Measurements from ENCODE around the gene PTPMT1. TPM values are rescaled to one million over a fixed set of nuclear protein-coding genes. Genes with fewer than 3 reads are reported as not detected.
"Not testable (repeated sequence)": the region's sequence is repeated elsewhere in the genome, so short reads cannot be mapped to it uniquely, and the experiment has no call there.

PTPMT1 gene, protein sequence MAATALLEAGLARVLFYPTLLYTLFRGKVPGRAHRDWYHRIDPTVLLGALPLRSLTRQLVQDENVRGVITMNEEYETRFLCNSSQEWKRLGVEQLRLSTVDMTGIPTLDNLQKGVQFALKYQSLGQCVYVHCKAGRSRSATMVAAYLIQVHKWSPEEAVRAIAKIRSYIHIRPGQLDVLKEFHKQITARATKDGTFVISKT
- total RNA-seq (10 to 100 TPM; 19.1 to 22.2 TPM), polyA plus RNA-seq (10 to 100 TPM; 58.7 to 73.3 (median 71.0) TPM), total RNA-seq (4.9 to 8.3 (median 6.7) reads per million in 6 experiments)

DNA sequence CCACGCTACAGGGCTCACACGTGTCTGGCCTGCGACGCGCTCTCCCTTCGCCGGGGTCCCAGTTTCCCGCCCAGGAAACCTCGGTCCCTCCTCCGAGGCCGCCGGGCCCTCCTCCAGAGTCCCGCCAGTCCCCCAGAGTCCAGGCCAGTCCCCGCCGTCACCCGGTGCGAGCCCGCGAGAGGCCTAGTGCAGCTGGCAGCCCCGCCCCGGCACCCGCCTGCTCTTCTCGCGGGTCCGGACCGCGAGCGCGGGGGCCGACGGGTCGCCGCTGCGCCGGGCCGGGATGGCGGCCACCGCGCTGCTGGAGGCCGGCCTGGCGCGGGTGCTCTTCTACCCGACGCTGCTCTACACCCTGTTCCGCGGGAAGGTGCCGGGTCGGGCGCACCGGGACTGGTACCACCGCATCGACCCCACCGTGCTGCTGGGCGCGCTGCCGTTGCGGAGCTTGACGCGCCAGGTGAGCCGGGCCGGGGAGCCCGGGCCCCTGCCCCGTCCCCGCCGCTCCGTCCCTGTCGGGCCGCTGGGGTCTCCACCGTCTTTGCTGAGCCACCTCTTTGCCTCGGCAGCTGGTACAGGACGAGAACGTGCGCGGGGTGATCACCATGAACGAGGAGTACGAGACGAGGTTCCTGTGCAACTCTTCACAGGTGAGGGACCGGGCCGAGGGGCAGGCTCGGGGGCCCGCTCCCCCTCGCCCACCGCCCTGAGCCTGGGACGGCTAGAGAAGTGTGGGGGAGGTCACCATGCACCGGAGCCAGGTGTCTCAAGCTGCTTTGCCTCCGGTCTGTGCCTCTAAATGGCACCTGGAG, at the start of gene PTPMT1:
Gene PTPMT1 (plus strand): TSS at position 260 of the 809 bp plus-strand sequence. CDS start 24 bp downstream, at position 284.
- H3K4me1 Mint-ChIP-seq, result peaks cover 7 to 39% (median 21%) of the 10 kb centered on the region in 4 donors
- H3K36me3 Mint-ChIP-seq, result peaks cover 0 to 13% (median 3%) of the 10 kb centered on the region in 3 donors
- peak within 1 kb of the TSS; percentile 80 to 90 (median 83) for H3K4me3 Mint-ChIP-seq
- DNase-seq (peak; percentile 38 to 78 (median 55)), ATAC-seq (peak; percentile 88 to 89)
- H3K27me3 Mint-ChIP-seq, result no peaks in the 10 kb centered on the region
- no peaks in the 10 kb centered on the region for H3K9me3 Mint-ChIP-seq
- H3K27ac Mint-ChIP-seq, result peak within 1 kb of the TSS; percentile 57 to 93 (median 86)
- POLR2A ChIA-PET, result interaction anchor here (0.5 to 4.9 kb wide), 7 partner anchors 8 to 284 kb away, joined by 3 to 38 read pairs (median 6); partner anchors contain the start of genes CELF1, KBTBD4 and NDUFS3

DNA sequence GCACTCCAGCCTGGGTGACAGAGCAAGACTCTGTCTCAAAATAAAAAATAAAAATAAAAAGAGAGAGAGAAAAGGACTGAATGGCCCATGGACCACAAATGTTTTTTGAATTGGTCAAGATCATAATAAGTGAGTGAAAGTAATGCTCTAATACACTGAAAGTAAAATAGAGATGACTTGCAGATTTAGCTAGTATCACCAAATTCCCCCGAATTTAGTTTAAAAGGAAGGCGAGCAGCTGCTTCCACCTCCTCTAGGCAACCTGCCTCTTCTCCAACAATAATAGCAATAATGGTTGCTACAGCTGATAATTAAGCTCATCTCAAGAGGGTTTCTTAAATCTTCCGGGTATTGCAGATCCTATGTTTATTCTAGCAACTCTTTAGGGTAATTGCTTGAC, 49.2 kb upstream of the PTPMT1 start:
- H3K27ac Mint-ChIP-seq, result peak overlapping the region in 4 of 10 donors; percentile 2 to 76 (median 31)
- peaks cover 28 to 90% (median 70%) of the 10 kb centered on the region in 4 donors for H3K4me1 Mint-ChIP-seq
- no peaks in the 10 kb centered on the region for H3K27me3 Mint-ChIP-seq
- H3K9me3 Mint-ChIP-seq, result no peaks in the 10 kb centered on the region
- ATAC-seq, result no peak
- DNase-seq, result no peak
- H3K36me3 Mint-ChIP-seq, result peaks cover 0 to 35% (median 2%) of the 10 kb centered on the region in 3 donors
- peak overlapping the region in 2 of 10 donors; percentile 9 to 14 for H3K4me3 Mint-ChIP-seq
- POLR2A ChIA-PET, result interaction anchor here (0.6 kb wide), 1 partner anchor 34 kb away, joined by 3 read pairs; no protein-coding TSS in a partner anchor

DNA sequence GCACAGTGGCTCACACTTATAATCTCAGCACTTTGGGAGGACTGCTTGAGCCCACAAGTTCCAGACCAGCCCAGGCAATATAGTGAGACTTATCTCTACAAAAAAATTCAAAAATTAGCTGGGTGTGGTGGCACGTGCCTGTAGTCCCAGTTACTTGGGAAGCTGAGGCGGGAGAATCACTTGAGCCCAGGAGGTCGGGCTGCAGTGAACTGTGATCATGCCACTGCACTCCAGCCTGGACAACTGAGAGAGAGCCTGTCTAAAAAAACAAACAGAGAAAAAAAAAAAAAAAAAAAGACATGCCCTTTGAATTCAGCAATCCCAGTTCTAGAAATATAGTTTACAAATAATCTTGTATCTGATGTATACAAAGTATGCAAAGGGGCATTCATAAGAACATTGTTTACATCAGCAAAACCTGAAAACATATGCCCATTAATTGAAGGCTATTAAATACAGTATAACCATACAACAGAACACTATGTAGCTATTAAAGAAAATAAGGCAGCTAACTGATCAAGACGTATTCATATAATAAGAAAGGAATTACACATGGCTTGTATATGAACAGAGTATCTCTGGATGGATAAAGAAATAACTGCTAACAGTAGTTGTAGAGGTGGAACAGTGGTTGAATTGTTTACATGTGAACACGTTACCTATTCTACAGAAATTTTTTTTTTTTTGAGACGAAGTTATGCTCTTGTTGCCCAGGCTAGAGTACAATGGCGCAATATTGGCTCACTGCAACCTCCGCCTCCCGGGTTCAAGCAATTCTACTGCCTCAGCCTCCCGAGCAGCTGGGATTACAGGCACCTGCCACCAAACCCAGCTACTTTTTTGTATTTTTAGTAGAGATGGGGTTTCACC, 48.2 kb upstream of the PTPMT1 start:
- H3K4me1 Mint-ChIP-seq, result peaks cover 28 to 90% (median 69%) of the 10 kb centered on the region in 4 donors
- POLR2A ChIA-PET, result no interaction called here
- no peaks in the 10 kb centered on the region for H3K9me3 Mint-ChIP-seq
- H3K4me3 Mint-ChIP-seq, result peak overlapping the region in 2 of 10 donors; percentile 6 to 22
- DNase-seq (no peak), ATAC-seq (no peak)
- H3K36me3 Mint-ChIP-seq, result peaks cover 0 to 28% (median 2%) of the 10 kb centered on the region in 3 donors
- H3K27ac Mint-ChIP-seq, result peak overlapping the region in 4 of 10 donors; percentile 37 to 84 (median 68)
- no peaks in the 10 kb centered on the region for H3K27me3 Mint-ChIP-seq

DNA sequence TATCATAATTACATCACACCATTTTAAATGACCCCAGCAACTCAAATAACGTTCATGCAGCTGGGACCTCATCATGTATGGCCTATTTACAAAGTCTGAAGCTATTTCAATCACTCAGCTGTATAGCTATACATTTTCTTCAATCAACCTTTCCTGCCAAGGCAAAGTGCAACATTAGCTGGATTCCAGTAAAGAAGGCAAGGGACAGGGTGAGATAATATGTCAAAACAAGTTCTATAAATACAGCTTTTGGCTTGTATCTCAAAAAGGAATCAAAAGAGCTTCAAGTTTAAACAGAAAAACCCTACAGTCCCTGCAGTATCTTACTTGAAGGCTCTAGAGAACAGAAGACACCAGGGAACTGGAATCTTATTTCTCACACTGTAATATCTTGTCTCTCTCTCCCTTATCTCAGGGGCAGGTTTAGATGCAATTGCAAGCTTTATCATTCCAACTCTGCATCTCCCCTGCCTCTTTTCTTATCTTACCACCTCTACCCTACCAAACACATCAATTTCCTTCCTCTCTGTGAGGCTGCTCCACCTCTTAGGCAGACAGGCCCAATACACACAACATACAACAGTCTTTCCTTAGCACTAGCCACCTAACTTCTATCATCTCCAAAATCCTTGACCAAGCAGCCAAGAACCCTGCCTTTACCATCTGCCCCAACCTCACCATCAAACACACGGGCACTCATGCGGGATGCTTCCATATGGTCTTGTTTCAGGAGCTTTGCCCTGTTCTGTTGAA, 47.0 kb upstream of the PTPMT1 start:
- Mint-ChIP-seq H3K36me3 (peaks cover 0 to 30% (median 2%) of the 10 kb centered on the region in 3 donors), H3K4me1 (peaks cover 33 to 91% (median 72%) of the 10 kb centered on the region in 4 donors), H3K4me3 (peak overlapping the region in 9 of 10 donors; percentile 7 to 57 (median 37)), H3K27ac (peak overlapping the region; percentile 39 to 88 (median 78)), H3K9me3 (no peaks in the 10 kb centered on the region), H3K27me3 (no peaks in the 10 kb centered on the region)
- POLR2A ChIA-PET, result no interaction called here
- ATAC-seq, result peak; percentile 20 to 38
- peak in 1 of 10 donors; percentile 9 for DNase-seq

DNA sequence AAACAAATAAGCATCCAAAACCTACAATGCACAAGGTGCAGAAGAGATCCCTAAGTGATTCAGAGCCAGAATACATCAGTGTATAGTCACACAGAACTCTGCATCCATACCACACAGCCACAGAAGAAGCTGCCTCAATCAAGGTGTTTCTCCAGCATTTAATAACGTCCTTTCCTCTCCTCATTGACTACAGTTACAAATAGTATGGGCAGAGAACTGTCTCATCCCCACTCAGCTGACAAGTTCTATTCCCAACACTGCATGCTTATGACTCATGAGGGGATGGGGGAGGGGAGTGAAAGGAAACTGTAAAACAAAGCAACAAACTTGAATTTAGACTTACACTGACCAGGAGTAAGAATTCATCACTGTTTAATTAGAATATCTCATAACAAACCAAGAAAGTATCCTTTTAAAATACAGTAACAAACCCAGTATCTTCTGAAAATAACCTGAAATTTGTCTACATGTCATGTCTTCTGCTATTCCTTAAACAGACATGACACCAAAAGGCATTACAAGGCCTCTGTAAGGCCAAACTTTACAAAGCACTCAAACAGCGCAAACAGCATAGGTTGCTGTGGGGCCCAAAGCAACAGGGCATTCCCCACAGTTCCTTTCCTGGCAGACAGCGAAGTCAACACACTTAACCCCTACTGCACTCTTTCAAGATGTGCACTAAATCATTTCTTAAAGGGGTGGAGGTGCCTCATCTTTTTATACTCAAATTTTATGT, 41.7 kb upstream of the PTPMT1 start:
- Mint-ChIP-seq H3K27me3 (no peaks in the 10 kb centered on the region), H3K36me3 (peaks cover 0 to 31% (median 2%) of the 10 kb centered on the region in 3 donors), H3K4me1 (peaks cover 35 to 87% (median 69%) of the 10 kb centered on the region in 4 donors), H3K27ac (peak overlapping the region; percentile 86 to 97 (median 93)), H3K9me3 (no peaks in the 10 kb centered on the region), H3K4me3 (peak overlapping the region; percentile 43 to 87 (median 73))
- ATAC-seq (peak; percentile 83 to 85), DNase-seq (peak in 9 of 10 donors; percentile 22 to 69 (median 49))
- POLR2A ChIA-PET, result interaction anchor here (1.2 kb wide), 1 partner anchor 9 kb away, joined by 3 read pairs; no protein-coding TSS in a partner anchor

DNA sequence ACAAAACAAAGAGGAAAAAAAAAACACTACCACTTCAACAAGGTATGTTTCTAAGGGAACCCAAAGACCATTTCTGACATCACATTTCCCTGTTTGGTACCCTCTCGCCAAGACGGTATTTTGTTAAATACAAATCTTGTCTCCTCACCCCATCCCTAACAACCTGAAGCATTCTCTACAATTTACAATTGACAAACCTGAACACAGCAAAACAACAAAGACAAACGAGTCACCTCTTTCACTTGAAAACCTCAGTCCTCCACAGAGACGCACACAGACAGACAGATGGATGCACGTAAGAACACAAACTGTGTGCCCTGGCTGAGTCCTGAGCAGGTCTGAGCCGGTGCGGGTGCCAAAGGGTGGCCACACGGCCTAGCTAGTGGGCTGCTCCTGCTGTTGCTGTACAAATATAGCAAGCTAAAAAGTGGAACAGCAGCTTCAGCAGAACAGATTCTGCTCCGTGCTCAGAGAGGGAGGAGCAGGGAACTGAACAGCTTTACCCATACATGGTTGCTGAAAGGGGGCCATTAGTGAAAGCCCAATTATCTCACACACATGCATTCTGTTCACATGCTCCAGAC, 41.0 kb upstream of the PTPMT1 start:
- peak; percentile 68 to 76 for ATAC-seq
- peaks cover 0 to 30% (median 2%) of the 10 kb centered on the region in 3 donors for H3K36me3 Mint-ChIP-seq
- peak overlapping the region; percentile 86 to 97 (median 93) for H3K27ac Mint-ChIP-seq
- H3K4me1 Mint-ChIP-seq, result peaks cover 34 to 81% (median 65%) of the 10 kb centered on the region in 4 donors
- POLR2A ChIA-PET, result interaction anchor here (1.2 kb wide), 1 partner anchor 10 kb away, joined by 3 read pairs; no protein-coding TSS in a partner anchor
- H3K27me3 Mint-ChIP-seq, result no peaks in the 10 kb centered on the region
- H3K4me3 Mint-ChIP-seq, result peak overlapping the region; percentile 34 to 87 (median 73)
- DNase-seq, result peak in 9 of 10 donors; percentile 10 to 71 (median 45)
- H3K9me3 Mint-ChIP-seq, result no peaks in the 10 kb centered on the region

DNA sequence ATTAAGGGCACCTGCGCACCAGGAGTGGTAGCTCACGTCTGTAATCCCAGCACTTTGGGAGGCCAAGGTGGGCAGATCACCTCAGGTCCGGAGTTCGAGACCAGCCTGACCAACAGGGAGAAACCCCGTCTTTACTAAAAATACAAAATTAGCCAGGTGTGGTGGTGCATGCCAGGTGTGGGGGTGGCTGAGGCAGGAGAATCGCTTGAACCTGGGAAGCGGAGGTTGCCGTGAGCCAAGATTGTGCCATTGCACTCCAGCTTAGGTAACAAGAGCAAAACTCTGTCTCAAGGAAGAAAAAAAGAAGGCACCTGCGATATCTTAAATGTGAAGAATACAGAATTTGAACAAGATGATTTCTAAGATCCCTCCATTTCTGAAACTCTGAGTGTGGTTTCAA, 39.4 kb upstream of the PTPMT1 start:
- H3K27ac Mint-ChIP-seq, result peak overlapping the region; percentile 80 to 97 (median 90)
- H3K36me3 Mint-ChIP-seq, result peaks cover 0 to 28% (median 0%) of the 10 kb centered on the region in 3 donors
- ATAC-seq, H3K27me3 Mint-ChIP-seq, DNase-seq, POLR2A ChIA-PET, H3K9me3 Mint-ChIP-seq: not testable (repeated sequence)
- H3K4me1 Mint-ChIP-seq, result peaks cover 33 to 79% (median 65%) of the 10 kb centered on the region in 4 donors
- peak overlapping the region in 6 of 10 donors; percentile 18 to 76 (median 44) for H3K4me3 Mint-ChIP-seq

DNA sequence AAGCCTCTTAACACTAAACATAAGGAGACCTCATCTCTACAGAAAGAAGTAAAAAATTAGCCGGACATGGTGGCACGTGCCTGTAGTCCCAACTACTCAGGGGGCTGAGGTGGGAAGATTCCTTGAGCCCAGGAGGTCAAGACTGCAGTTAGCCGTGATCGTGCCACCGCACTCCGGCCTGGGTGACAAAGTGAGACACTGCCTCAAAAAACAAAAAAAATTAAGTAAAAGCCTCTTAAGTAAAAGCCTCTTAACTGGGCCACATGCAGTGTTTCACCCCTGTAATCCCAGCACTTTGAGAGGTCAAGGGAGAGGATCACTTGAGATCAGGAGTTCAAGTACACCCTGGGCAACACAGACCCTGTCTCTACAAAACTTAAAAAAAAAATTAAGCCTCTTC, 38.2 kb upstream of the PTPMT1 start:
- POLR2A ChIA-PET, result no interaction called here
- Mint-ChIP-seq H3K36me3 (peaks cover 0 to 28% (median 0%) of the 10 kb centered on the region in 3 donors), H3K4me3 (no peak overlapping the region), H3K9me3 (no peaks in the 10 kb centered on the region), H3K4me1 (peaks cover 33 to 79% (median 71%) of the 10 kb centered on the region in 4 donors), H3K27me3 (no peaks in the 10 kb centered on the region), H3K27ac (peak overlapping the region in 7 of 10 donors; percentile 37 to 90 (median 67))
- DNase-seq (no peak), ATAC-seq (no peak)

DNA sequence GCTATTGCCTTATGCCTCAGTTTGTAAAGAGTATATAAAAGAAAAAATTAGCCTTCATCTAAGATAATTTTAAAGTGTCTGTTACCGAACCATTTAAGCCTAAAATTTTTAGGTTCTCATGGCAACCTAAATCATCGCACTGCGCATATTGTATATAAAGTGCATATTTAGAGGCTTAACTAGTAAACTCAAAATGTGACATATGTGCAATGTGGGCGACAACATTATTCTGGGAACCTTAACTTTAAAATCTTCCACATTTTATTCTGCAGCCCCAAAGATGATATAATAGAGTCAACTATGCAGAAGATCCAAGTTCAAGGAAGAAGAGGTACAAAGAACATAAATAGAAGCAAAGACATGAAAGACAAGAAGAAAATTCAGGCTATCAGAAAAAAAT, 35.4 kb upstream of the PTPMT1 start:
- no peaks in the 10 kb centered on the region for H3K27me3 Mint-ChIP-seq
- DNase-seq (no peak), ATAC-seq (no peak)
- no peaks in the 10 kb centered on the region for H3K9me3 Mint-ChIP-seq
- POLR2A ChIA-PET, result no interaction called here
- H3K4me1 Mint-ChIP-seq, result peaks cover 18 to 75% (median 63%) of the 10 kb centered on the region in 4 donors
- no peak overlapping the region for H3K4me3 Mint-ChIP-seq
- peaks cover 0 to 41% (median 0%) of the 10 kb centered on the region in 3 donors for H3K36me3 Mint-ChIP-seq
- peak overlapping the region in 9 of 10 donors; percentile 7 to 83 (median 71) for H3K27ac Mint-ChIP-seq

DNA sequence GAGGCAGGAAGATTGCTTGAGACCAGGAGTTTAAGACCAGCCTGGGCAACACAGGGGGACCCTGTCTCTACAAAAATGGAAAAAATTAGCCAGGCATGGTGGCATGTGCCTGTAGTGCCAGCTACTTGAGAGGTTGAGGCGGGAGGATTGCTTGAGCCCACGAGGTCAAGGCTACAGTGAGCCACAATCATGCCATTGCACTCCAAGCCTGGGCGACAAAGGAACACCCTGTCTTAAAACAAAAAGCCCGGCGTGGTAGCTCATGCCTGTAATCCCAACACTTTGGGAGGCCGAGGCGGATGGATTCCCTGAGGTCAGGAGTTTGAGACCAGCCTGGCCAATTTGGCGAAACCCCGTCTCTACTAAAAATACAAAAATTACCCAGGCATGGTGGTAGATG, 34.7 kb upstream of the PTPMT1 start:
- Mint-ChIP-seq H3K36me3 (peaks cover 0 to 44% (median 0%) of the 10 kb centered on the region in 3 donors), H3K4me3 (peak overlapping the region in 2 of 10 donors; percentile 18 to 57), H3K27ac (peak overlapping the region in 9 of 10 donors; percentile 16 to 83 (median 71)), H3K4me1 (peaks cover 15 to 73% (median 59%) of the 10 kb centered on the region in 4 donors)
- ATAC-seq, H3K27me3 Mint-ChIP-seq, POLR2A ChIA-PET, DNase-seq, H3K9me3 Mint-ChIP-seq: not testable (repeated sequence)

Measured in naive thymus-derived CD8-positive, alpha-beta T cell (primary cell).